Endothelial cell of umbilical vein (primary cell): ENCODE measurements around the gene CPSF3.

Experiments
- POLR2A ChIP-seq: IDR thresholded peaks from 2 replicates; pipeline ENCODE4 v1.6.1; 2012; ENCODE audit warnings: low read depth, mild to moderate bottlenecking, control low read depth, low read length
- TF ChIP-seq, protein P1 (sequence below): IDR thresholded peaks from 2 replicates; pipeline ENCODE4 v1.6.1; 2011; ENCODE audit not compliant: insufficient read depth, insufficient read length

GRCh38 chr2:9390991-9391390, 32.5 kb upstream of the CPSF3 start:
- no peak for TF ChIP-seq POLR2A
- TF ChIP-seq, protein P1, sequence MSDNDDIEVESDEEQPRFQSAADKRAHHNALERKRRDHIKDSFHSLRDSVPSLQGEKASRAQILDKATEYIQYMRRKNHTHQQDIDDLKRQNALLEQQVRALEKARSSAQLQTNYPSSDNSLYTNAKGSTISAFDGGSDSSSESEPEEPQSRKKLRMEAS = no peak
